MM.1S (cell line): Measurements from ENCODE around the gene GRIK5.
A peak's percentile ranks its signal among the peaks of the same experiment; 100 is the strongest.

Experiments
- DNase-seq: peaks from one replicate; pipeline ENCODE4 v3.0.0-alpha.2; 2015
- H2AFZ ChIP-seq: fragments of 300-600 bp; sonication (generic); 2 replicates; pipeline ENCODE4 v1.6.0; 2016; ENCODE audit warnings: antibody characterized with exemption, low read length
- H3F3A ChIP-seq: fragments of 300-600 bp; sonication (generic); 2 replicates; pipeline ENCODE4 v1.6.1; 2016; ENCODE audit warnings: mild to moderate bottlenecking, antibody characterized with exemption, low read length, moderate library complexity, mixed read lengths; ENCODE audit not compliant: insufficient read depth
- H3K27ac ChIP-seq: fragments of 300-600 bp; sonication (generic); 2 replicates; pipeline ENCODE4 v1.5.1; 2016; ENCODE audit warnings: mild to moderate bottlenecking, low read length
- H3K27me3 ChIP-seq: fragments of 300-600 bp; sonication (generic); replicated peaks from 2 replicates; pipeline ENCODE4 v1.6.0; 2016; ENCODE audit warnings: low read length; ENCODE audit not compliant: insufficient read depth
- H3K36me3 ChIP-seq: fragments of 300-600 bp; sonication (generic); replicated peaks from 2 replicates; pipeline ENCODE4 v1.6.1; 2016; ENCODE audit warnings: mild to moderate bottlenecking, low read length, mixed read lengths; ENCODE audit not compliant: insufficient read depth
- H3K4me1 ChIP-seq: fragments of 300-600 bp; sonication (generic); 2 replicates; pipeline ENCODE4 v1.6.1; 2016; ENCODE audit warnings: low read length, mixed read lengths
- H3K4me2 ChIP-seq: fragments of 300-600 bp; sonication (generic); 2 replicates; pipeline ENCODE4 v1.6.0; 2016; ENCODE audit warnings: low read depth, low read length
- H3K4me3 ChIP-seq: fragments of 300-600 bp; sonication (generic); 2 replicates; pipeline ENCODE4 v1.5.1; 2016; ENCODE audit warnings: low read length, mixed read lengths
- H3K79me2 ChIP-seq: fragments of 300-600 bp; sonication (generic); 2 replicates; pipeline ENCODE4 v1.6.1; 2016; ENCODE audit warnings: mixed run types, low read length, mixed read lengths
- H3K9ac ChIP-seq: fragments of 300-600 bp; sonication (generic); 2 replicates; pipeline ENCODE4 v1.6.1; 2016; ENCODE audit warnings: low read length, mixed read lengths
- H3K9me2 ChIP-seq: fragments of 300-600 bp; sonication (generic); replicated peaks from 2 replicates; pipeline ENCODE4 v1.6.1; 2016; ENCODE audit warnings: mild to moderate bottlenecking, low read length, mixed read lengths; ENCODE audit not compliant: insufficient read depth
- H3K9me3 ChIP-seq: fragments of 300-600 bp; sonication (generic); replicated peaks from 2 replicates; pipeline ENCODE4 v1.6.1; 2016; ENCODE audit warnings: mild to moderate bottlenecking, low read length, mixed read lengths; ENCODE audit not compliant: insufficient read depth
- H4K20me1 ChIP-seq: fragments of 300-600 bp; sonication (generic); 2 replicates; pipeline ENCODE4 v1.6.1; 2016; ENCODE audit warnings: mild to moderate bottlenecking, low read length, moderate library complexity, mixed read lengths; ENCODE audit not compliant: insufficient read depth
- EZH2 ChIP-seq: fragments of 300-600 bp; sonication (generic); optimal IDR thresholded peaks from 2 replicates; pipeline ENCODE3; 2017; ENCODE audit warnings: low read depth, mild to moderate bottlenecking, antibody characterized with exemption, low read length, mixed read lengths
- EZH2phosphoT487 ChIP-seq: fragments of 300-600 bp; sonication (generic); IDR thresholded peaks from 2 replicates; pipeline ENCODE4 v1.6.1; 2018; ENCODE audit warnings: antibody characterized with exemption, low read length
- TF ChIP-seq, protein P1 (sequence below): fragments of 300-600 bp; sonication (generic); IDR thresholded peaks from 2 replicates; pipeline ENCODE4 v1.5.1; 2016; ENCODE audit warnings: antibody characterized with exemption, low read length, mixed read lengths

The GRIK5 gene

DNA sequence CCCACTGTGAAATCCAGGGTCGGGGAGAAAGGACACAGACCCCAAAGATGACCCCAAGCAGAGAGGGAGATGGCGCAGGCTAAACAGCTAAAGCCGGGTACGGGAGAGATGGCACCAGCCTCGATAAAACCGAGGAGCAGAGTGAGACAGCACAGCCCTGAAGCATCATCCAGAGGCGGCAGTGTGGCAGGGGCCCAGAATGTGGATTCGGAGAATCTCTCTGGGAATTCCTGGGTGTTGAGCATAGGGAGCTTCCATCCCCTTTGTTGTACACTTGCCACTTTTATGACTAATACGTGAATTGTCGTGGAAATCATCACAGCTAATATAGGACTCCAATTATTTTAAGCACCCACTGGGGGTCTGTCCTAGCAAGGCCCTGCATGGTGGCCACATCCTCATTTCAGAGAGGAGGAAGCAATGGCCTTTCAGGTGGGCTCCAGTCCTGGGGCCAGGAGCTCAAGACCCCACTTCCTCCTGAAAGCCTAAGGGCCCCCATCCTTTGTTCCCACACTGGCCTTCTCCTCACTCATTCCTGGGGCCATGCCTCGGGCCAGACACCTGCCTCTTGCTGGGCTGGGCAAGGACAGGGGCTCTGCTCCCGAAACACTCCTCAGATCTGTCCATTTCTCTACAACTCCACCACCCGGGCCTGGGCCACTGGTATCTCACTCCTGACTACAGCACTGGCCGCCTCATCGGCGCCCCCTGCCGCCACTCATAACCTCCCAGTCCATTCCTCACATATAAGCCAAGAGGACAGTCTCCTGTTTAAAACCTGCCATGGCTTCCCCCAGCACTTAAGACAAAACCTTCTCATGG, 46.7 kb downstream of the GRIK5 start:
- Histone ChIP-seq H3K36me3 (no peaks in the 10 kb centered on the region), H2AFZ (no peak overlapping the region), H3K9me3 (no peaks in the 10 kb centered on the region), H3K9me2 (no peaks in the 10 kb centered on the region), H3K79me2 (no peaks in the 10 kb centered on the region), H3K27ac (no peak overlapping the region), H3K27me3 (peaks cover 71% of the 10 kb centered on the region), H3F3A (no peaks in the 10 kb centered on the region), H4K20me1 (no peaks in the 10 kb centered on the region), H3K4me2 (no peak overlapping the region), H3K4me1 (no peaks in the 10 kb centered on the region), H3K4me3 (no peak overlapping the region), H3K9ac (no peak overlapping the region)
- TF ChIP-seq, protein P1, sequence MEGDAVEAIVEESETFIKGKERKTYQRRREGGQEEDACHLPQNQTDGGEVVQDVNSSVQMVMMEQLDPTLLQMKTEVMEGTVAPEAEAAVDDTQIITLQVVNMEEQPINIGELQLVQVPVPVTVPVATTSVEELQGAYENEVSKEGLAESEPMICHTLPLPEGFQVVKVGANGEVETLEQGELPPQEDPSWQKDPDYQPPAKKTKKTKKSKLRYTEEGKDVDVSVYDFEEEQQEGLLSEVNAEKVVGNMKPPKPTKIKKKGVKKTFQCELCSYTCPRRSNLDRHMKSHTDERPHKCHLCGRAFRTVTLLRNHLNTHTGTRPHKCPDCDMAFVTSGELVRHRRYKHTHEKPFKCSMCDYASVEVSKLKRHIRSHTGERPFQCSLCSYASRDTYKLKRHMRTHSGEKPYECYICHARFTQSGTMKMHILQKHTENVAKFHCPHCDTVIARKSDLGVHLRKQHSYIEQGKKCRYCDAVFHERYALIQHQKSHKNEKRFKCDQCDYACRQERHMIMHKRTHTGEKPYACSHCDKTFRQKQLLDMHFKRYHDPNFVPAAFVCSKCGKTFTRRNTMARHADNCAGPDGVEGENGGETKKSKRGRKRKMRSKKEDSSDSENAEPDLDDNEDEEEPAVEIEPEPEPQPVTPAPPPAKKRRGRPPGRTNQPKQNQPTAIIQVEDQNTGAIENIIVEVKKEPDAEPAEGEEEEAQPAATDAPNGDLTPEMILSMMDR = peak; percentile 65
- no peak for TF ChIP-seq EZH2phosphoT487
- peak; percentile 14 for DNase-seq

DNA sequence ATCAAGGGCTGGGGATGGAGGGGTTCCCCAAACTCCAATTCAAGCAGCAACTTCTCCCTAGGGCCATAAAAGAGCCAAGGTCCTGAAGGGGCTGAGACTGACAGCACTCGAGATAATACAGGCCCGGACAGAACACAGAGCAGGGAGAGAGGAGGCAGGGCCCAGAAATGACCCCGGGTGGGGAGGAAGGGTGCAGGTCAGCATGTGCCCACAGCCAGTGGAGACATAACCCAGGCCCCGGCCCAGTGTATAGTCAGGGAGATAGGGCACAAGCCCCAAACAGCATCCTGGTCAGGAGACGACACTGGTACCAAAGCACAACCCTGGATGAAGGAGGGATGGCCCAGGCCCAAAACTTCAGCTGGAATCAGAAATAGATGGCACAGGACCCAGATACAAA, 47.4 kb downstream of the GRIK5 start:
- Histone ChIP-seq H3K79me2 (no peaks in the 10 kb centered on the region), H3K27me3 (peaks cover 72% of the 10 kb centered on the region), H4K20me1 (no peaks in the 10 kb centered on the region), H3K9me3 (no peaks in the 10 kb centered on the region), H3K4me1 (no peaks in the 10 kb centered on the region), H3K9ac (no peak overlapping the region), H3K4me3 (no peak overlapping the region), H3K9me2 (no peaks in the 10 kb centered on the region), H3K4me2 (no peak overlapping the region), H3F3A (no peaks in the 10 kb centered on the region), H2AFZ (no peak overlapping the region), H3K36me3 (no peaks in the 10 kb centered on the region), H3K27ac (no peak overlapping the region)
- no peak for TF ChIP-seq EZH2phosphoT487
- TF ChIP-seq, protein P1 = no peak
- TF ChIP-seq EZH2 = no peak
- no peak for DNase-seq

DNA sequence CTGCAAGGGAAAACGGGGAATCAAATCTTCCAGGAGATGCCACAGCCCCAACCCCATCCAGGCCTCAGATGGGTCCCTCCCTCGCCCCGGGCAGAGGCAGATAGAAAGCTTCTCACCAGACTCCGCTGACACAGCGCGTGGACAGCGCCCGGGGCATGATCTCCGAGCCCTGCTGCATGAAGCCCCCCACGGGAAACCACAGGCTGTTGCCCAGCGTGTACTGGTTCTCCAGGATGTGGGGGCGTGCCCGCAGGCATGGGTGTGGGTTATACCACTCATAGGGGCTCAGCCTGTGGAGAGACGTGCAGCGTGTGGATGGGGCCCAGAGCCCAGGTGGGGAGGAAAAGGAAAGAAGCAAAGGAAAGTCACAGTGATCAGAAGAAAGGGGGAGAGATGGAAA, 48.8 kb downstream of the GRIK5 start:
- no peaks in the 10 kb centered on the region for H3K79me2 ChIP-seq
- H3F3A ChIP-seq = no peaks in the 10 kb centered on the region
- peaks cover 74% of the 10 kb centered on the region for H3K27me3 ChIP-seq
- H3K9me2 ChIP-seq = no peaks in the 10 kb centered on the region
- no peak for DNase-seq
- no peaks in the 10 kb centered on the region for H3K9me3 ChIP-seq
- no peaks in the 10 kb centered on the region for H3K4me1 ChIP-seq
- TF ChIP-seq EZH2 (no peak), EZH2phosphoT487 (no peak)
- TF ChIP-seq, protein P1 = no peak
- H3K36me3 ChIP-seq = no peaks in the 10 kb centered on the region
- no peak overlapping the region for H3K9ac ChIP-seq
- no peak overlapping the region for H3K4me3 ChIP-seq
- no peak overlapping the region for H2AFZ ChIP-seq
- H4K20me1 ChIP-seq = no peaks in the 10 kb centered on the region
- no peak overlapping the region for H3K27ac ChIP-seq
- no peak overlapping the region for H3K4me2 ChIP-seq
